Measurements from ENCODE around the gene HAP1. TPM values are rescaled to one million over a fixed set of nuclear protein-coding genes. Genes with fewer than 3 reads are reported as not detected.
A peak's percentile ranks its signal among the peaks of the same experiment; 100 is the strongest.

The HAP1 gene
- total RNA-seq, 1 donor from 2014 or later, result 0.76 TPM

DNA sequence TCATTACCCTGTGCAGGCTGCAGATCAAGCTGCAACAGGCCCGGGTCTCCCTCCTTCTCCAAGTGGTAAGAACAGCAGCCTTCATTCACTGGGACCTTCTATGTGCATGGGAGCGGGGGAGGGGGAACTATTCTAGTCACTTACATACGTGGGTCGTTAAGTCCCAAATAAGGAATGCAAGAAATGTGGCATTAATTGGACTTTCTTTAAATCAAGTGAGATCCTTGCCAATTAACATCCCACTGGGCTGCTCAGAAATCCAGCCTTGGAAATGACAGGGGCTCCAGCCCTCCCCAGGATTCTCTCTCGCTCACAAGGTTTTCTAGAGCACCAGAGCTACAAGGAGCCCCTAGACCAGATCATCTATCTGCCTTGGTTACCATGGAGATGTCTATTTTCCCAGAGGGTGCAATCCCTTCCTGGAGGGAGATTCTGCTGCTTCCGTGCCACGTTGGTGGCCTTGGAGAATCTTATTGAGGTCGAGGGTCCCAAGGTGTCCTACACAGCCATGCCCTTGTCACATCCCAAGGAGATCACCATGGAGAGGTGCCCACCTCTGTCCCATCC lies 50.9 kb downstream of the HAP1 start:
- Mint-ChIP-seq H3K36me3 (ENCODE audit: unreplicated experiment) (peaks cover 2% of the 10 kb centered on the region), H3K4me1 (ENCODE audit: low read depth, unreplicated experiment) (peaks cover 25% of the 10 kb centered on the region), H3K27me3 (ENCODE audit: unreplicated experiment) (peaks cover 11% of the 10 kb centered on the region), H3K9me3 (ENCODE audit: unreplicated experiment) (peaks cover 11% of the 10 kb centered on the region), H3K4me3 (ENCODE audit: unreplicated experiment) (peak overlapping the region; percentile 69), H3K27ac (ENCODE audit: unreplicated experiment) (peak overlapping the region; percentile 59)
- TF ChIP-seq, protein P1, sequence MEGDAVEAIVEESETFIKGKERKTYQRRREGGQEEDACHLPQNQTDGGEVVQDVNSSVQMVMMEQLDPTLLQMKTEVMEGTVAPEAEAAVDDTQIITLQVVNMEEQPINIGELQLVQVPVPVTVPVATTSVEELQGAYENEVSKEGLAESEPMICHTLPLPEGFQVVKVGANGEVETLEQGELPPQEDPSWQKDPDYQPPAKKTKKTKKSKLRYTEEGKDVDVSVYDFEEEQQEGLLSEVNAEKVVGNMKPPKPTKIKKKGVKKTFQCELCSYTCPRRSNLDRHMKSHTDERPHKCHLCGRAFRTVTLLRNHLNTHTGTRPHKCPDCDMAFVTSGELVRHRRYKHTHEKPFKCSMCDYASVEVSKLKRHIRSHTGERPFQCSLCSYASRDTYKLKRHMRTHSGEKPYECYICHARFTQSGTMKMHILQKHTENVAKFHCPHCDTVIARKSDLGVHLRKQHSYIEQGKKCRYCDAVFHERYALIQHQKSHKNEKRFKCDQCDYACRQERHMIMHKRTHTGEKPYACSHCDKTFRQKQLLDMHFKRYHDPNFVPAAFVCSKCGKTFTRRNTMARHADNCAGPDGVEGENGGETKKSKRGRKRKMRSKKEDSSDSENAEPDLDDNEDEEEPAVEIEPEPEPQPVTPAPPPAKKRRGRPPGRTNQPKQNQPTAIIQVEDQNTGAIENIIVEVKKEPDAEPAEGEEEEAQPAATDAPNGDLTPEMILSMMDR (IDR thresholded peaks at IDR 0.05; ENCODE audit: partially characterized antibody, unreplicated experiment), result no peak
- DNase-seq, result no peak

DNA sequence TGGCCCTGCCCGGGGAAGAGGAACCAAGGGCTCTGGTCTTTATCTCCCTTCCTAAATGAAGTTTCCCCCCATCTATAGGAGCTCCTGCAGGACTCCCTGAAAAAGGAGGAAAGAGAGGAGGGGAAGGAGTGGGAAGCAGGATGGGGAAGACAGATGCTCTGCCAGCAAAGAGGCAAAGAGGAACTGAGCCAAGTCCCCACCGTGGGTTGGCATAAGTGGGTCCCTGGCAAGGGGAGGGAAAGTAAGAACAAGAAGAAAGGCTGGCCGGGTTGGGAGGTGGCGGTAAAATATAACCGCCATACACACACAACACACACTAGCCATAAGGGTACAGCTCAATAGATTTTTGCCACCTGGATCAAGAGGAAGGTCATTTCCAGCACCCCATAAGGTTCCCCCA lies 51.8 kb downstream of the HAP1 start:
- H3K36me3 Mint-ChIP-seq (ENCODE audit: unreplicated experiment), result peaks cover 6% of the 10 kb centered on the region
- H3K4me3 Mint-ChIP-seq (ENCODE audit: unreplicated experiment), result no peak overlapping the region
- DNase-seq, result no peak
- peaks cover 22% of the 10 kb centered on the region for H3K4me1 Mint-ChIP-seq (ENCODE audit: low read depth, unreplicated experiment)
- TF ChIP-seq, protein P1 (IDR thresholded peaks at IDR 0.05; ENCODE audit: partially characterized antibody, unreplicated experiment), result no peak
- peaks cover 11% of the 10 kb centered on the region for H3K9me3 Mint-ChIP-seq (ENCODE audit: unreplicated experiment)
- peak overlapping the region; percentile 59 for H3K27ac Mint-ChIP-seq (ENCODE audit: unreplicated experiment)
- H3K27me3 Mint-ChIP-seq (ENCODE audit: unreplicated experiment), result peaks cover 9% of the 10 kb centered on the region

DNA sequence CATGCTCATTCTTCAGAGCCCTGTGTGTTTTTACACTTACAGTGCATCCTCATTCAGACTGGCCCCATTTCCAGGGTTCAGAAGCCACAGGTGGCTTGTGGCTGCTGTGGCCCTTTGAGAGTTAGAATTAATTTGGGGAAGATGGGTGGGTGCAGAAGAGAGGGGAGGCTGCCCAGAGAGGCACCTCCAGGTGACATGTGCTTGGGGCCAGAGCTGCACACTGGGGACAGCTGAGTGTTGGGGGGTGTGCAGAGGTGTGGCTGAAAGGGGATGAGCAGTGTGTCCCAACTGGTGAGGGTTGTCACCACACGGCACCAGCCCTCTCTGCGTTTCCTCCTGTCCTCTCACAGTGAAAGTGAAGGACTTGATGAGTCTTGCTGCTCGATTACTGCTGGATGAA lies 52.7 kb downstream of the HAP1 start:
- Mint-ChIP-seq H3K9me3 (ENCODE audit: unreplicated experiment) (peaks cover 9% of the 10 kb centered on the region), H3K27ac (ENCODE audit: unreplicated experiment) (peak overlapping the region; percentile 62), H3K4me1 (ENCODE audit: low read depth, unreplicated experiment) (peaks cover 22% of the 10 kb centered on the region), H3K36me3 (ENCODE audit: unreplicated experiment) (peaks cover 6% of the 10 kb centered on the region), H3K27me3 (ENCODE audit: unreplicated experiment) (peaks cover 9% of the 10 kb centered on the region), H3K4me3 (ENCODE audit: unreplicated experiment) (no peak overlapping the region)
- DNase-seq, result no peak
- TF ChIP-seq, protein P1 (IDR thresholded peaks at IDR 0.05; ENCODE audit: partially characterized antibody, unreplicated experiment), result no peak

DNA sequence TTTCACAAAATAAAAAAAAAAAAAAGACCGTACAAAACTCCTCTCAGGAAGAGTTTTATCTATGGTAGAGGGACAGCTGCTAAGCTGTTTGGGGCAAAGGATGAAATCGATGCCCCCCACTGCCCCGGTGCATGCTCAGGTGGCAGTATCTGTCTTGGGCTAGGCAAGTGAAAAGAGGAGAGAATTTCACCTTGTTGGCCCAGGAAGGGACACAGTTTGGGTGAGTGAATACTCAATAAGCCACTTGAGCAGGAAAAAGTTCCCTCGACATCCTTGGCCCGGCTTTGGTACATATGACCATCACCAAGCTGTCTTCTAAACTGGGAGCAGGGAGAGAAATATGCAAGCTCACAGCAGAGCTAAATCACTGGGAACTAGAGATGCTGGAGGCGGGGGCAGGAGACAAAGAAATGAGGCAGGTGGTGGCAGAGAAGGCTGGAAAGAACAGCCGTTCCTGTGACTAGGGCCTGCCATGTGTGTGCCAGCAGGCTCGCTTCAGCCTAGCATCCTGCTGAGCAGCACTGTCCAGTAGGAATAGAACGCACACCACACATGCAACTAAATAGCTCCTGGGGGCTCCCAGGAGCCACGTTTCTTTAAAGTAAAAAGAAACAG lies 53.9 kb downstream of the HAP1 start:
- Mint-ChIP-seq H3K27me3 (ENCODE audit: unreplicated experiment) (peaks cover 9% of the 10 kb centered on the region), H3K4me3 (ENCODE audit: unreplicated experiment) (peak overlapping the region; percentile 68), H3K36me3 (ENCODE audit: unreplicated experiment) (peaks cover 6% of the 10 kb centered on the region), H3K4me1 (ENCODE audit: low read depth, unreplicated experiment) (peaks cover 26% of the 10 kb centered on the region), H3K27ac (ENCODE audit: unreplicated experiment) (peak overlapping the region; percentile 98), H3K9me3 (ENCODE audit: unreplicated experiment) (peaks cover 9% of the 10 kb centered on the region)
- peak; percentile 73 for DNase-seq
- TF ChIP-seq, protein P1 (IDR thresholded peaks at IDR 0.05; ENCODE audit: partially characterized antibody, unreplicated experiment), result no peak

DNA sequence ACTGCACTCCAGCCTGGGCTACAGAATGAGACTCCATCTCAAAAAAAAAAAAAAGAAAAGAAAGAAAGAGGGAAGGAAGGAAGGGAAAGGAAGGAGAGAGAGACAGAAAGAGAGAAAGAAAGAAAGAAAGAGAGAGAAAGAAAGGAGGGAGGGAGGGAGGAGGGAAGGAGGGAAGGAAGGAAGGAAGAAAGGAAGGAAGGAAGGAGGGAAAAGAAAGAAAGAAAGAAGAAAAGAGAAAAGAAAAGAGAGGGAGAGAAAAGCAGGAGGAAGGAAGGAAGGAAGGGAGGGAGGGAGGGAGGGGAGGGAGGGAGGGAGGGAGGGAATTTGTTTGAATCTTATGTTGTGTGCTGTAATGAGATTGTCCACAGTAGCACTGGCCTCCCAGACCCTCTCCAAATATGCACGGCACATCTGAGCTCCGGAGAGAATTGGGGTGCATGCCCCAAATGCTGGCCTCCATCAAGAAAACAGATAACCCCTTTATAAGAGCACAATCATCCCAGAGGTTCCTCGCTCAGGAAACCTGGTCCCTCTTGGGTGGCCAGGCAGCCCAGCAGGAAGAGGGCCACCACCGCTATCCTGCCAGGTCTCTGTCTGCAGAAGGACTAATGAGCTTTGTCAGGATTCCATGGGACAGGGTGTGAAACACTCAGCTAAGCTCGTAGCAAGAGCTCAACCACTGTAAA lies 54.6 kb downstream of the HAP1 start:
- Mint-ChIP-seq H3K27me3 (ENCODE audit: unreplicated experiment) (peaks cover 9% of the 10 kb centered on the region), H3K9me3 (ENCODE audit: unreplicated experiment) (peaks cover 9% of the 10 kb centered on the region), H3K4me1 (ENCODE audit: low read depth, unreplicated experiment) (peaks cover 26% of the 10 kb centered on the region), H3K27ac (ENCODE audit: unreplicated experiment) (peak overlapping the region; percentile 98), H3K36me3 (ENCODE audit: unreplicated experiment) (peaks cover 6% of the 10 kb centered on the region), H3K4me3 (ENCODE audit: unreplicated experiment) (no peak overlapping the region)
- TF ChIP-seq, protein P1 (IDR thresholded peaks at IDR 0.05; ENCODE audit: partially characterized antibody, unreplicated experiment), result no peak
- DNase-seq, result no peak

Measured in glutamatergic neuron (in vitro differentiated cells).